OCI-LY1 (cell line): ENCODE measurements around the gene EML6.

Experiments used
- H2AFZ ChIP-seq: fragments of 200-600 bp; sonication (generic), shearing (Covaris generic); 2 replicates; pipeline ENCODE4 v1.6.0; 2014; ENCODE audit warnings: antibody characterized with exemption, mild to moderate bottlenecking, low read length
- H3F3A ChIP-seq: fragments of 200-600 bp; sonication (generic), shearing (Covaris generic); 2 replicates; pipeline ENCODE4 v1.6.0; 2014; ENCODE audit warnings: mild to moderate bottlenecking, antibody characterized with exemption, low read length, moderate library complexity; ENCODE audit not compliant: insufficient read depth
- H3K27ac ChIP-seq: fragments of 200-600 bp; sonication (generic); 2 replicates; pipeline ENCODE4 v1.5.1; 2014; ENCODE audit warnings: low read length, mixed run types, mild to moderate bottlenecking, low read depth; ENCODE audit not compliant: poor library complexity, severe bottlenecking
- H3K27me3 ChIP-seq: fragments of 200-600 bp; sonication (generic); 2 replicates; pipeline ENCODE4 v1.6.0; 2014; ENCODE audit warnings: antibody characterized with exemption, mild to moderate bottlenecking, low read length, moderate library complexity; ENCODE audit not compliant: insufficient read depth
- H3K36me3 ChIP-seq: fragments of 200-600 bp; sonication (generic); 2 replicates; pipeline ENCODE4 v1.6.1; 2014; ENCODE audit warnings: mild to moderate bottlenecking, antibody characterized with exemption, low read length, moderate library complexity, mixed read lengths; ENCODE audit not compliant: insufficient read depth
- H3K4me1 ChIP-seq: fragments of 200-600 bp; sonication (generic); 2 replicates; pipeline ENCODE4 v1.5.1; 2014; ENCODE audit warnings: mild to moderate bottlenecking, low read length, moderate library complexity; ENCODE audit not compliant: insufficient read depth, severe bottlenecking
- H3K4me2 ChIP-seq: fragments of 200-600 bp; sonication (generic), shearing (Covaris generic); 2 replicates; pipeline ENCODE4 v1.6.1; 2014; ENCODE audit warnings: low read length
- H3K4me3 ChIP-seq: fragments of 200-600 bp; sonication (generic); 2 replicates; pipeline ENCODE4 v1.5.1; 2014; ENCODE audit warnings: low read length, low read depth, mild to moderate bottlenecking, mixed read lengths; ENCODE audit not compliant: poor library complexity, severe bottlenecking
- H3K79me2 ChIP-seq: fragments of 200-600 bp; shearing (Covaris generic); 2 replicates; pipeline ENCODE4 v1.6.1; 2016; ENCODE audit warnings: mixed run types, low read length, mixed read lengths; ENCODE audit not compliant: insufficient read depth
- H3K9ac ChIP-seq: fragments of 200-600 bp; sonication (generic), shearing (Covaris generic); 2 replicates; pipeline ENCODE4 v1.6.1; 2014; ENCODE audit warnings: mild to moderate bottlenecking, low read length, mixed read lengths
- H3K9me2 ChIP-seq: fragments of 200-600 bp; sonication (generic), shearing (Covaris generic); 2 replicates; pipeline ENCODE4 v1.6.1; 2014; ENCODE audit warnings: low read depth, mild to moderate bottlenecking, low read length, mixed read lengths
- H3K9me3 ChIP-seq: fragments of 200-600 bp; shearing (Covaris generic); 2 replicates; pipeline ENCODE4 v1.6.1; 2014; ENCODE audit warnings: low read length, mixed read lengths
- H4K20me1 ChIP-seq: fragments of 200-600 bp; sonication (generic), shearing (Covaris generic); 2 replicates; pipeline ENCODE4 v1.6.0; 2016; ENCODE audit warnings: mild to moderate bottlenecking, low read length; ENCODE audit not compliant: insufficient read depth
- EZH2 ChIP-seq: fragments of 200-600 bp; sonication (generic), shearing (Covaris generic); IDR thresholded peaks from 2 replicates; pipeline ENCODE4 v1.8.0; 2017; ENCODE audit warnings: borderline replicate concordance, mixed run types, mild to moderate bottlenecking, antibody characterized with exemption, low read length, moderate library complexity, mixed read lengths
- TF ChIP-seq, protein P1 (sequence below): fragments of 200-600 bp; sonication (generic), shearing (Covaris generic); IDR thresholded peaks from 2 replicates; pipeline ENCODE4 v1.5.1; 2017; ENCODE audit warnings: mild to moderate bottlenecking, antibody characterized with exemption, low read length, moderate library complexity, mixed read lengths

Gene EML6

DNA sequence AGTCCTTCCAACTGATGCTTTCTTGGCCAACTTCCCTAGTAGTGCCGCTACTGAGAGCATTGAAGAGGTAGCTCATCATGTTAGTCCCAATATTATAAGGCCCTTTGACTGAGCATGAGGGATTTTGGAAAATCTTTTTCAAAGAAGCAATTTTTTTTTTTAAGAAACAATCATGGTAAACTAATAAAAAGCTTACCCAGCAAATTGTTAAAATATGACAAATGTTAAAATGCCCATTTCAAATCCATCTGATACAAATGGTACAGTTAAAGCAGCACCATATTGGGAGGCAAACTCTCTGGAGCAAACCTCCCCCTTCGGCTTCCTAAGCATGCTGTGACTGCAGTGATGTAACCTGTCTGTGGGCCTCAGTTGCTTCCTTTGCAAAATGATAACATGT, 191.2 kb downstream of the EML6 start:
- Histone ChIP-seq H3K4me1 (no peaks in the 10 kb centered on the region), H3K9ac (no peak overlapping the region), H4K20me1 (no peaks in the 10 kb centered on the region)

DNA sequence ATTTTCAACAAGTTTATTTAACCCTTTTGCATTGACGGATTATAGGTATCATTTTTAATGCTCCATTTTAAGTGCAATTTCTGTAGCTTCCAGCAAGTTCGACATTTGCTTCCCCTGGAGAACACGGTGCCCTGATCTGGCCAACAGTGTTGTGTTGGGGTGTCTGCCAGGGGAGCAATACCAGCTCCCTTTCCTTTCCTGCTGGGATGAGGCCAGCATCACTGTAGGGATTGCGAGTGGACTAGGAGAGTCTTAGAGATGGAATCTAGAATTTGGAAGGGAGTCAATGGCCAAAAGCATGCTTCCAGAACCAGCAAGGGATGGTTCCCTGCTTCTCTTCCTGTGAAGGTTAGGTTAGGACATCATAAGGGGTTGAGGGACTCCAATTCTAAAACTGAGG, 191.6 kb downstream of the EML6 start:
- Histone ChIP-seq H3K4me3 (no peak overlapping the region), H3F3A (peaks cover 3% of the 10 kb centered on the region; the same call in 1 of the 2 replicates), H3K36me3 (peaks cover 100% of the 10 kb centered on the region), H4K20me1 (no peaks in the 10 kb centered on the region), H3K9ac (no peak overlapping the region), H3K27ac (no peak overlapping the region), H3K27me3 (no peaks in the 10 kb centered on the region), H3K9me3 (peaks cover 7% of the 10 kb centered on the region), H3K4me2 (no peak overlapping the region), H3K79me2 (no peaks in the 10 kb centered on the region), H2AFZ (no peak overlapping the region), H3K4me1 (no peaks in the 10 kb centered on the region), H3K9me2 (no peaks in the 10 kb centered on the region)
- TF ChIP-seq, protein P1, sequence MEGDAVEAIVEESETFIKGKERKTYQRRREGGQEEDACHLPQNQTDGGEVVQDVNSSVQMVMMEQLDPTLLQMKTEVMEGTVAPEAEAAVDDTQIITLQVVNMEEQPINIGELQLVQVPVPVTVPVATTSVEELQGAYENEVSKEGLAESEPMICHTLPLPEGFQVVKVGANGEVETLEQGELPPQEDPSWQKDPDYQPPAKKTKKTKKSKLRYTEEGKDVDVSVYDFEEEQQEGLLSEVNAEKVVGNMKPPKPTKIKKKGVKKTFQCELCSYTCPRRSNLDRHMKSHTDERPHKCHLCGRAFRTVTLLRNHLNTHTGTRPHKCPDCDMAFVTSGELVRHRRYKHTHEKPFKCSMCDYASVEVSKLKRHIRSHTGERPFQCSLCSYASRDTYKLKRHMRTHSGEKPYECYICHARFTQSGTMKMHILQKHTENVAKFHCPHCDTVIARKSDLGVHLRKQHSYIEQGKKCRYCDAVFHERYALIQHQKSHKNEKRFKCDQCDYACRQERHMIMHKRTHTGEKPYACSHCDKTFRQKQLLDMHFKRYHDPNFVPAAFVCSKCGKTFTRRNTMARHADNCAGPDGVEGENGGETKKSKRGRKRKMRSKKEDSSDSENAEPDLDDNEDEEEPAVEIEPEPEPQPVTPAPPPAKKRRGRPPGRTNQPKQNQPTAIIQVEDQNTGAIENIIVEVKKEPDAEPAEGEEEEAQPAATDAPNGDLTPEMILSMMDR: no peak
- no peak for TF ChIP-seq EZH2

More for the DNA sequence above, 191.2 kb downstream of the EML6 start:
- Histone ChIP-seq H3K27ac (no peak overlapping the region), H3K27me3 (no peaks in the 10 kb centered on the region), H3K4me3 (no peak overlapping the region), H3F3A (peaks cover 3% of the 10 kb centered on the region; the same call in 1 of the 2 replicates), H3K36me3 (peaks cover 100% of the 10 kb centered on the region), H2AFZ (no peak overlapping the region), H3K79me2 (no peaks in the 10 kb centered on the region), H3K4me2 (no peak overlapping the region), H3K9me2 (no peaks in the 10 kb centered on the region), H3K9me3 (peaks cover 4% of the 10 kb centered on the region)
- TF ChIP-seq EZH2: no peak
- TF ChIP-seq, protein P1: no peak

DNA sequence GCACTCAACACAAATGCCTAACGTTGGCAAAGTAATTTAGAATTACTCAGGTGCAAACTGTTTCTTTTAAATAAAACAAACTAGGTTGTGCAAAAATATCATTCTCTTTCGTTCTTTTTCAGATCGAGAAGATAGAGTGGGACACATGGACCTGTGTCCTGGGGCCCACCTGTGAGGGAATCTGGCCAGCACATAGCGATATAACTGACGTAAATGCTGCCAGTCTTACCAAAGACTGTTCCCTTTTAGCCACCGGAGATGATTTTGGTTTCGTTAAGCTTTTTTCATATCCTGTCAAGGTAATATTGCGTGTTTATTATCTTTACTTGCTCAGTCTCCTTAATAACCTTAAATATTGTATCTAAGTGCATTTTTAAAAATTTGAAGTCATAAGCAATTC, 193.2 kb downstream of the EML6 start:
- H3K9me2 ChIP-seq: no peaks in the 10 kb centered on the region
- H3F3A ChIP-seq: no peaks in the 10 kb centered on the region
- H3K9me3 ChIP-seq: peaks cover 18% of the 10 kb centered on the region
- H3K79me2 ChIP-seq: no peaks in the 10 kb centered on the region
- no peaks in the 10 kb centered on the region for H3K27me3 ChIP-seq
- H3K27ac ChIP-seq: no peak overlapping the region
- peaks cover 100% of the 10 kb centered on the region for H3K36me3 ChIP-seq
- no peaks in the 10 kb centered on the region for H4K20me1 ChIP-seq
- TF ChIP-seq, protein P1: no peak
- no peak for TF ChIP-seq EZH2
- no peaks in the 10 kb centered on the region for H3K4me1 ChIP-seq
- H3K4me3 ChIP-seq: no peak overlapping the region
- H3K4me2 ChIP-seq: no peak overlapping the region
- H2AFZ ChIP-seq: no peak overlapping the region
- no peak overlapping the region for H3K9ac ChIP-seq
